HG02623 (cell line): ENCODE results near the gene MKNK1.

ENCODE experiments used
- ATAC-seq: cut with Tn5 transposase; IDR thresholded peaks from one replicate; pipeline ENCODE4 v1.9.1; 2021; ENCODE audit warnings: moderate library complexity; ENCODE audit not compliant: unreplicated experiment

Gene MKNK1

GRCh38 chr1:46544561-46545240 is 59.4 kb downstream of the MKNK1 start:
- ATAC-seq = no peak

DNA sequence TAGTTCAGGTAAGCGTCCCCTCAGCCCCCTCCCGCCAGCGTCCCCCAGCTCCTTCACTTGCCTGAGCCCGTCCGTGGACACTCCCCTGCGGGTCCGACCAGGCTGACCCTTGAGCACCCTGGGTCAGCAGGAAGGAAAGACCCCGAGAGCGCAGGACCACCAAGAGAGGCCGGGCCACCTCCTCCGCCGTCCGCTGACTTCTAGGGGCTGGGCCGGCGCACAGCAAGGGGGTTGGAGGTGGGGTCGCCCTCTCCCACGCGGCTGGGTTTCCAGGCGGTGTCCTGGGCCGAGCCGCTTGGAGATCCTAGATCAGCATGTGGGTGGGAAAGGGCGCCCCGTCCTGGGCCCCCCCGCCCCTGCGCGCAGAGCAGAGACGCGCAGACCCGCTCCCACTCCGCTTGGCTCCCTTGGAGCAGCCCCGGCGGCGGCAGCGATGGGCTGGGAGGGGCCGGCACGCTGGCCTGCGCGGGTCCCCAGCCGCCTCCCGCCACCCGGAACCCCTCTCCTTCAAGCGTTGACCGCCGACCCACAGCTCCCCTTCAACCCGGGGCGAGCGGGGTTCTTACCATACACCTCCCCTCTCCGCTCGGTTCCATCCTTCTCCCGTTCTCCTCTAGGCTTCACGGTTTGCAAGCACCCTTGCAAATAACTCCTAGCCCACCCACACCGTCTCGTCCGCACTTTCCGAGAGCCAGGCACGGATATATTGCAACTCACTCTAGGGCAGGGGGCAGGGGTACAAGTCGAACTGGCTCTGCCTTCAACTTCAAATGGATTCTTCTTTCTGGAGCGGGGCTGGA is 60.1 kb downstream of the MKNK1 start:
- no peak for ATAC-seq

DNA sequence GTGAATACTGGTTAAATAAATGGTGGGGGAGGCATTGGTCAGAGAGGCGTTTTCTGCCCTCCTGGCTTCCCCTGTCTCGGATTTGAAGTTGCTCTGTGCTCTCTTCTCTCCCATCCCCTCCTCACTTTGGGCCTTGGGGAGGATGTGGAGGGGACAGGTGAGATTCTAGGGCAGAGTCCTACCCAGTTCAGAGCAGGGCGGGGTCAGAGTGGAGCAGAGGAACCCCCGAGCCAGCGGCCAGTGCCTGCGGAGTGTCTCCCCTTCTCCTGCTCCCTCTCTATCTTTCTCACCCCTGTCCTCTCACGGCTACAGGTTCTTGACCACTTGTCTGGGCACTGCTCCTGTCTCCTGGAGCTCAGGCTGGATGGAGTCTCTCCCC is 60.7 kb downstream of the MKNK1 start:
- ATAC-seq = no peak

- ATAC-seq = no peak
Measured at GRCh38 chr1:46539972-46540371, 64.1 kb downstream of the MKNK1 start.

DNA sequence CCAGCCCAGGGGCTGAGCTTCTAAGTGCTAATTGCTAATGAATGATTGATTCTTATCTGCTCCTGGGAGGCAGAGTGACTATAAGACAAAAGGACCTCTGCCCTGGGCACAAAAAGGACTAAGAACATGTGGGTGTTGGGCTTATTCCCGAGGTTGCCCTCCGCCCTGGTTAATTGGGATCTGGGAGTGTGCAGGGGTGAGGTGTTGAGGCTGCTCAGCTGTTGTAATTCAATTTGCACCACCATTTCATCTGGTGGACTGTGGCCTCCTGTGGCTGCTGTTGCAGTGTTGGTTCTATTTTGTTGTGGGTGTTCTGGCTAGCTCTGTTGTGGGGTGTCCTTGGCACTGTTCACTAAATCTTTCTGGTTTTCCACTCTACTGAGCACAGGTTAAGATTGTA is 65.9 kb downstream of the MKNK1 start:
- no peak for ATAC-seq

DNA sequence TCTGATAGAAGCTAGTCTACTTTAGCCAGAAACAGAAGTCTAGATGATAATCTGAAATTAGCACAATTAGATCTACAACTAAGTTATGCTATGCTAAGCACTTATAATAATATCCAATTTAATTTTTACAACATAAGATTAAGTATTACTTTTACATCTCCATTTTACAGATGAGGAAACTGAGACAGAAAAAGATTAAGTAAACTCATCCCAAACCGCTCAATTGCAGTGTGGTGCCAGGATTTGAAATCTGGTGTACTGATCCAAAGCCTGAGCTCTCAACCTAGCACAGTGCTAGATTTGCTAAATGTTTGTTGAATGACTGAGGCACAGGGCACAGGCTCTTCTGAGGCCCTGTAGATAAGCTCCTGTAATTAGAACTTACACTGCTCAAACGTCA is 66.4 kb downstream of the MKNK1 start:
- ATAC-seq = no peak

DNA sequence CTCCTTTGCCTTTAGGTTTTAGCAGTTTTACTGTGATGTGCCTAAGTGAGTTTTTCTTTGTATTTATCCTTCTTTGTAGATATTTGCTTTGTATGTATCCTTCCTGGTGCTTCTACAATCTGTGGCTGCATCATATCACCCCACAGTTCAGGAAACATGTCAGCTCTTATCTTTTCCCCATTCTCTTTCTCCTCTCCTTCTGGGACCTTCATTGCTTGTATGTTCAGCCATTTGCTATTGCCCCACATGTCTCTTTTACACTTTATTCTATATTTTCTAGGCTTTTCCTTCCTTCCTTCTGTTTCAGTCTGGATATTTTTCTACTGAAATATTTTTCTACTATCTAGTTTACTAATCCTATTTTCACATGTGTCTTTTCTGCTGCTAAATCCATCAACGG is 67.5 kb downstream of the MKNK1 start:
- no peak for ATAC-seq

GRCh38 chr1:46535063-46535462 is 69.0 kb downstream of the MKNK1 start:
- ATAC-seq = no peak

DNA sequence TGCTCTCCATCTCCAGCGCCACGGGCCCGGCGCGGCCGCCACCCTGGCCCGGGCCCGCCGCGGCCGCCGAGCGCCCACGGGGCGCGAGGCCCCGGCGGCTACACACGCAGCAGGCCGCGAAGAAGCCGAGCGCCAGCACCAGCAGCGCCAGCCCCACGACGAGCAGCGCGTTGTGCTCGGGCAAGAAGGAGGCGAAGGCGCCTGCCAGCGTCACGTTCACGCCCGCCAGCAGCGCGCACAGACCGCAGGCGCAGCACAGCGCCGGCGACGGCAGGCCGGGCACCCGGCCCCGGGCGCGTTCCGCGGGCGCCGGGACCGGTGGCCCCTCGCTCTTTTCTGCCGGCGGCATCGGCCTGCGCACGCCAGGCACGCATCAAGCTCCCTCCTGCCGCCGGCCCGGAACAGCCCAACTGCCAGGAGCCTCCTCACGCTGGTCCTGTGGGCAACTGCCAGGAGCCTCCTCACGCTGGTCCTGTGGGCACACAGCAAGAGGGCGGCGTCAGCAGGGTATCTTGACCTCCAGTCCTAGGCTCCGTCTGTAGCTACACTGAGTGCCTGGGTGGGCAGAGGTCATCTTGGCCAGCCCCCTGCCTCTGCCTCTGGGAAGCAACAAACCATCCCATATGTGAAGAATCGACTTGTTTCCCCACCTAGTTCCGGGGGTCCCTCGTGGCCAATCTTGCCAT is 70.7 kb downstream of the MKNK1 start:
- no peak for ATAC-seq

DNA sequence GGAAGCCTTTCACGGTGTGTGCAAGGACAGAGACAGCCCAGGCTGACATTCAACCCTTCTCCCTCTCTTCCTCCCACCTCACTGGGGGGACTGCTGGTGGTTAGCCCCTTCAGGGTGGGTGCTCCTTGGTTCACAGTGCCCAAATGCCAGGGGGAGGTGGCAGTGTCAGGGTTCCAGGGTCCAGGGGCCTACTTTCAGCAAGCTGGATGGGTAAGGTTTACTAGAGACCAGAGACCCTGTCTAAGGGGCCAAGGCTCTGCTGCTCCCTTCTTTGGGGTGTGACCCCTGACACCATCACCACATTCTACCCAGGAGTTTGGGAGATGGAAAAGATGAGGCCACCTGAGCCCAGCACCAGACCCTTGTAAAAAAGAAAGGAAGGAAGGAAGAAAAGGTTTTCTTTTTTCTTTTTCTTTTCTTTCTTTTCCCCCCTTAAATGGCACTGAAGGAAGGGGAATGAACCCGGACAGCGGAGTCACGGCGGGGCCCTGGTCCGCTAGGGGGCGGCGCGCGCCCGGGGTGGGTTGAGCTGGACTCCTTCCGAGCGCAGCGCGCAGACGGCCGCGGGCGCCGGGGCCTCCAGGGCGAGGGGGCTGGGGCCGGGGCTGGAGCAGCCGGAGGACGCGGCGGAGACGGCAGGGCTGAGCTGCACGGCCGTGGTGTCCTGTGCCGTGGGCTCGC is 71.4 kb downstream of the MKNK1 start:
- ATAC-seq = no peak

GRCh38 chr1:46532095-46532494 is 72.0 kb downstream of the MKNK1 start:
- ATAC-seq = no peak

GRCh38 chr1:46530791-46531409 is 73.2 kb downstream of the MKNK1 start:
- ATAC-seq = no peak

GRCh38 chr1:46530311-46530710 is 73.8 kb downstream of the MKNK1 start:
- ATAC-seq = no peak

DNA sequence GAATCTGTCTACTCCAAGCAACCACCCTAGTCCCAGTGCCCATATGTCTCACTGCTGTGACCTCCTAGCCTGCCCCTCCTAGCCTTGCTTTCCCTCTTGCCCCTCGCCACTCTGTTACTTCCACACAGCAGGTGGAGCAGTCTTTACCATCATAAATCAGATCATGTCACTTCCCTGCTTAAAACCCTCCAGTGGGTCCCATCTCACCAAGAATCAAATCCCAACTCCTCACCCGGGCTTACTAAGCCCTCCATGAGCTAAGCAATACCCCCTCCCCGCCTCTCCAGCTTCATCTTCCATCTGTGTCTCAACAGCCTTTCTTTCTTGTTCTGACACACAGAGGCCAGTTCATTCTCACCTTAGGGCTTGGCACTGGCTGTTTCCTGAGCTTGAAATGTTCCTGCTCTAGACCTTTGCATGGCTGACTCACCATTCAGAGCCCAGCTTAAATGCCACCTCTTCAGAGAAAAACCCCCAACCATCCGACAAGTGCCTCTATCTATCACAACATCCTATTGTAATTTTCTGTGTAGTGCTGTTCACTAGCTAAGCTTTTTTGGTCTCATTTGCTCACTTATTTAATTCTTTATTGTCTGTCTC is 74.9 kb downstream of the MKNK1 start:
- no peak for ATAC-seq

GRCh38 chr1:46528297-46528955 is 75.6 kb downstream of the MKNK1 start:
- no peak for ATAC-seq

DNA sequence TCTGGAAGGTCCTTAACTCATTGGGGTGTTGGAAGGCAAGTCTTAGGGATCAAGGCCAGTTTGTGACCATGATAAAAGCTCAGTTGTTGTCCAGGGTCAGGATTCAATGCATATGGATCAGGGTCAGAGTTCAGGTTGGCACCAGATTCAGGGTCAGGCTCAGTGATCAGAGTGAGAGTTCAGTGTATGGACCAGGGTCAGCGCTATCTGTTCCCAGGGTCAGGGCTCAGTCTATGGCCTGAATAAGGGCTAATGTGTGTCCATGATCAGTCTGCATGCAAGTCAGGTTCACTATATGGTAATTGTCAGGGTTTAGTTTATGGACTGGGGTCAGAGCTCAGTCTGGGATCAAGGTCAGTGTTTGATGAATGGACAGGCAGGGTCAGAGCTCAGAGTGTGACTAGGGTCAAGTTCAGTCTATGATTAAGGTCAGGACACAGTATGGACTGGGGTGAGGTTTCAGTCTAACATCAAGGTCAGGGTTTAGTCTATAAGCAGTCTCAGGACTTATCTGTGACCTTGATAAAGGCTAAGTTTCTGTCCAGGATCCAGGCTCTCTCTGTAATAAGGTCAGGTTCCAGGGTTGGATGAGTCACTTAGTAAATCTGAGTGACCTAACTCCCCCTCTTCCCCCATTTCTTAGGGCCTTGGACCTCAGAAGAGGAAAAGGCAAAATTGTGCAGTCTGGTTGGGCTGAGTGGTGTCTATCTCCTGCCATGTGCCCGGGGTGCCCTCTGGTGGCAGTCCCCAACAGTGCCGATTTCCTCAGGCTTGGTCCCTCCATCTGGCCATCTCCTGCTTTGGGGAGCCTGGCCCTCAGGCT is 76.4 kb downstream of the MKNK1 start:
- no peak for ATAC-seq

DNA sequence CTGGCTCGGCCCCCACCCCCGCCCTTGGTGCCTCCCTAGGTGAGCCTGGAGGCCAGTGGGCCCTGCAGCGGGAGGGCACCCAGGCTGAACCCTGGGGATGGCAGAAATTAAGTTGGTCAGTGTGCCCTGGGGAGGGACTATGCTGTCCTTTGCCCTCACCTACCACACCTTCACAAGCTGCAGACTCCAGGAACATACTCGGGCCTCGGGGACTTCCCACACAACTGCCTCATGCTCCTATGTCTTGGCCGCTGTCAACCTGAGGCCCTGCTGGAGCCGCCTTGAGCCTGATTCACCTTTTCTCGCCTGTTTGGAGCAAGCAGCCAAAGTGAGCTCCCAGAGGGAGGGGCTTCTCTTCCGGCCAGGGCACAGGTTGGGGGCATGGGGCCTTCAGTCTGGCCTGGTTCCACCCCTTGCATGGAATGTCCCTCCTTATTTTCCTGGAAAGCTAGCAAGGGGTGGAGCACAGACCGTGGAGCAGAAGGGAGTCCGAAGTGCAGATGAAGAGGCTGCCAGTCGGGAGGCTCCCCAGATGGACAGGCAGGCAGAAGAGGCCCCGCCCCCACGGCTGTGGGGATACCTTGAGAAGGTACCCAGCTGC is 77.3 kb downstream of the MKNK1 start:
- no peak for ATAC-seq

- no peak for ATAC-seq
Measured at GRCh38 chr1:46526013-46526690, 77.9 kb downstream of the MKNK1 start.
